Upper lobe of left lung (tissue), 4 donors: Measurements from ENCODE around the gene ZNF605.

Experiments used
- CTCF ChIP-seq, 6 experiments: fragments of 450-650 bp in 4 of 6; fragments of 200-600 bp in 2 of 6; sonication (generic) in 2 of 6; IDR thresholded peaks; one replicate each; pipeline ENCODE4 v1.5.1; 2016 to 2019; ENCODE audit warnings: antibody characterized with exemption in 6 of 6
- POLR2A ChIP-seq, 4 donors: fragments of 450-650 bp; IDR thresholded peaks; one replicate each; pipeline ENCODE4 v1.5.1; 2016 to 2017; ENCODE audit warnings: antibody characterized with exemption in 4 of 4, mild to moderate bottlenecking in 2 of 4
- POLR2AphosphoS5 ChIP-seq, 2 donors: sonication (generic); formaldehyde crosslinking; IDR thresholded peaks; one replicate each; pipeline ENCODE4 v1.5.1; 2017; ENCODE audit warnings: antibody characterized with exemption in 2 of 2

GRCh38 chr12:132924356-132924755 is 31.8 kb downstream of the ZNF605 start:
- TF ChIP-seq POLR2AphosphoS5 (IDR thresholded peaks at IDR 0.05) (no peak), CTCF (IDR thresholded peaks at IDR 0.05) (no peak), POLR2A (IDR thresholded peaks at IDR 0.05) (no peak)
